ENCODE data around the gene NR2F2. TPM values are rescaled to one million over a fixed set of nuclear protein-coding genes. Genes with fewer than 3 reads are reported as not detected.

Gene NR2F2
- total RNA-seq, 1 experiment from 2014 or later = 72.1 TPM

- no peak for TF ChIP-seq CTCF (conservative IDR thresholded peaks at IDR 0.05)
- TF ChIP-seq EZH2 (IDR thresholded peaks at IDR 0.05; ENCODE audit: low read depth) = no peak
- intact Hi-C loops (cut with micrococcal nuclease; ENCODE audit: unreplicated experiment) = no loop called here
- POLR2A ChIA-PET (ENCODE audit: unreplicated experiment) = no interaction called here
Observed at GRCh38 chr15:96309143-96309660, 21.3 kb upstream of the NR2F2 start.

GRCh38 chr15:96311256-96311955 is 19.1 kb upstream of the NR2F2 start:
- CTCF ChIA-PET = no interaction called here

More at GRCh38 chr15:96309143-96309660, 21.3 kb upstream of the NR2F2 start:
- H3K79me2 ChIP-seq (ENCODE audit: low read depth) = no peaks in the 10 kb centered on the region
- no peaks in the 10 kb centered on the region for H3K36me3 ChIP-seq (ENCODE audit: low read depth)
- CTCF ChIA-PET = no interaction called here
- no peaks in the 10 kb centered on the region for H3K9me2 ChIP-seq (ENCODE audit: insufficient read depth)
- H3K4me2 ChIP-seq = no peak overlapping the region
- H2AFZ ChIP-seq = no peak overlapping the region
- no peak overlapping the region for H3K27ac ChIP-seq
- H3F3A ChIP-seq (ENCODE audit: insufficient read depth, low read depth) = peaks cover 15% of the 10 kb centered on the region
- BruUV-seq (replicated peaks) = no TSS peak
- H4K20me1 ChIP-seq (ENCODE audit: insufficient read depth) = no peaks in the 10 kb centered on the region
- H3K27me3 ChIP-seq (ENCODE audit: insufficient read depth, low read depth) = no peaks in the 10 kb centered on the region
- peaks cover 17% of the 10 kb centered on the region for H3K4me1 ChIP-seq (replicated peaks; ENCODE audit: insufficient read depth)
- no peaks in the 10 kb centered on the region for H3K9me3 ChIP-seq (ENCODE audit: insufficient read depth, low read depth)
- no peak for DNase-seq
- H3K4me3 ChIP-seq = no peak overlapping the region

GRCh38 chr15:96311956-96312294 is 18.6 kb upstream of the NR2F2 start:
- no TSS peak for BruUV-seq (replicated peaks)
- no peak for DNase-seq
- POLR2A ChIA-PET (ENCODE audit: unreplicated experiment) = interaction anchor here (0.7 kb wide), 1 partner anchor 14 kb away, joined by 4 read pairs; no protein-coding TSS in a partner anchor
- Histone ChIP-seq H3K4me3 (no peak overlapping the region), H3K79me2 (ENCODE audit: low read depth) (no peaks in the 10 kb centered on the region), H4K20me1 (ENCODE audit: insufficient read depth) (no peaks in the 10 kb centered on the region), H2AFZ (no peak overlapping the region), H3K27ac (peak overlapping the region; percentile 51), H3K27me3 (ENCODE audit: insufficient read depth, low read depth) (no peaks in the 10 kb centered on the region), H3K9me2 (ENCODE audit: insufficient read depth) (no peaks in the 10 kb centered on the region), H3F3A (ENCODE audit: insufficient read depth, low read depth) (peaks cover 15% of the 10 kb centered on the region), H3K9me3 (ENCODE audit: insufficient read depth, low read depth) (no peaks in the 10 kb centered on the region), H3K36me3 (ENCODE audit: low read depth) (no peaks in the 10 kb centered on the region), H3K4me1 (replicated peaks; ENCODE audit: insufficient read depth) (peaks cover 17% of the 10 kb centered on the region), H3K4me2 (peak overlapping the region; percentile 8; the same call in 1 of the 2 replicates)
- CTCF ChIA-PET = no interaction called here
- intact Hi-C loops (cut with micrococcal nuclease; ENCODE audit: unreplicated experiment) = no loop called here
- TF ChIP-seq EZH2 (IDR thresholded peaks at IDR 0.05; ENCODE audit: low read depth) (no peak), CTCF (conservative IDR thresholded peaks at IDR 0.05) (no peak)

More at GRCh38 chr15:96311256-96311955, 19.1 kb upstream of the NR2F2 start:
- H3K36me3 ChIP-seq (ENCODE audit: low read depth) = no peaks in the 10 kb centered on the region
- DNase-seq = no peak
- TF ChIP-seq EZH2 (IDR thresholded peaks at IDR 0.05; ENCODE audit: low read depth) (no peak), CTCF (conservative IDR thresholded peaks at IDR 0.05) (no peak)
- H3K79me2 ChIP-seq (ENCODE audit: low read depth) = no peaks in the 10 kb centered on the region
- peaks cover 15% of the 10 kb centered on the region for H3F3A ChIP-seq (ENCODE audit: insufficient read depth, low read depth)
- BruUV-seq (replicated peaks) = no TSS peak
- H3K27me3 ChIP-seq (ENCODE audit: insufficient read depth, low read depth) = no peaks in the 10 kb centered on the region
- H3K9me2 ChIP-seq (ENCODE audit: insufficient read depth) = no peaks in the 10 kb centered on the region
- peaks cover 17% of the 10 kb centered on the region for H3K4me1 ChIP-seq (replicated peaks; ENCODE audit: insufficient read depth)
- no peak overlapping the region for H2AFZ ChIP-seq
- H3K4me3 ChIP-seq = no peak overlapping the region
- POLR2A ChIA-PET (ENCODE audit: unreplicated experiment) = no interaction called here
- intact Hi-C loops (cut with micrococcal nuclease; ENCODE audit: unreplicated experiment) = no loop called here
- H3K9me3 ChIP-seq (ENCODE audit: insufficient read depth, low read depth) = no peaks in the 10 kb centered on the region
- no peak overlapping the region for H3K27ac ChIP-seq
- H4K20me1 ChIP-seq (ENCODE audit: insufficient read depth) = no peaks in the 10 kb centered on the region
- no peak overlapping the region for H3K4me2 ChIP-seq
